ENCODE measurements around the gene TXLNB.
A peak's percentile ranks its signal among the peaks of the same experiment; 100 is the strongest.

Gene TXLNB

GRCh38 chr6:139251691-139252390 is 40.0 kb downstream of the TXLNB start:
- no peak overlapping the region for H3K27ac ChIP-seq
- TF ChIP-seq, protein P1, sequence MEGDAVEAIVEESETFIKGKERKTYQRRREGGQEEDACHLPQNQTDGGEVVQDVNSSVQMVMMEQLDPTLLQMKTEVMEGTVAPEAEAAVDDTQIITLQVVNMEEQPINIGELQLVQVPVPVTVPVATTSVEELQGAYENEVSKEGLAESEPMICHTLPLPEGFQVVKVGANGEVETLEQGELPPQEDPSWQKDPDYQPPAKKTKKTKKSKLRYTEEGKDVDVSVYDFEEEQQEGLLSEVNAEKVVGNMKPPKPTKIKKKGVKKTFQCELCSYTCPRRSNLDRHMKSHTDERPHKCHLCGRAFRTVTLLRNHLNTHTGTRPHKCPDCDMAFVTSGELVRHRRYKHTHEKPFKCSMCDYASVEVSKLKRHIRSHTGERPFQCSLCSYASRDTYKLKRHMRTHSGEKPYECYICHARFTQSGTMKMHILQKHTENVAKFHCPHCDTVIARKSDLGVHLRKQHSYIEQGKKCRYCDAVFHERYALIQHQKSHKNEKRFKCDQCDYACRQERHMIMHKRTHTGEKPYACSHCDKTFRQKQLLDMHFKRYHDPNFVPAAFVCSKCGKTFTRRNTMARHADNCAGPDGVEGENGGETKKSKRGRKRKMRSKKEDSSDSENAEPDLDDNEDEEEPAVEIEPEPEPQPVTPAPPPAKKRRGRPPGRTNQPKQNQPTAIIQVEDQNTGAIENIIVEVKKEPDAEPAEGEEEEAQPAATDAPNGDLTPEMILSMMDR (conservative IDR thresholded peaks at IDR 0.05): no peak

GRCh38 chr6:139251045-139251690 is 40.6 kb downstream of the TXLNB start:
- H3K27ac ChIP-seq: no peak overlapping the region
- TF ChIP-seq, protein P1 (conservative IDR thresholded peaks at IDR 0.05): no peak

GRCh38 chr6:139250296-139251044 is 41.3 kb downstream of the TXLNB start:
- TF ChIP-seq, protein P1 (conservative IDR thresholded peaks at IDR 0.05): peak; percentile 31
- H3K27ac ChIP-seq: no peak overlapping the region

DNA sequence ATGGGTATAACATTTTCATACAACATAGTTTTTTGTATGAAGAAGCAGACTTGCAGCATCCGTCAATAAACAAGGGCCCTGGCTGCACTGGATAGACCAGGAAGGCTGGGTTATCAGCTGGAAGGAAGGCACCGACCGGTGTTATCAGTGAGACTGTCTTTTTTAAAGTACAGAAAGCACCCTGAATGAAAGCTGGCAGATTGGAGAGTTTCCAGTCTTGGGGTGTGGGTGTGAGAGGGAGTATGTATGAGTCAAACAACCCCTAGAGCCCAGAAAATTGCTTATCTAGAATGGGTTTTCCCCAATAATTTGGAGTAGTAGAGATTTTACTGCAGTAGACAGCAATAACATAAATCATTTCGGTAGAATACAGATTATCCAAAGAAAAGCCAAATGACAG is 42.4 kb downstream of the TXLNB start:
- TF ChIP-seq, protein P1 (conservative IDR thresholded peaks at IDR 0.05): no peak
- peak overlapping the region; percentile 49; the same call in 1 of the 2 replicates for H3K27ac ChIP-seq

- TF ChIP-seq, protein P1 (conservative IDR thresholded peaks at IDR 0.05): no peak
- peak overlapping the region; percentile 49; the same call in 1 of the 2 replicates for H3K27ac ChIP-seq
These were observed 42.9 kb downstream of the TXLNB start for GRCh38 chr6:139248911-139249310.

- peak overlapping the region; percentile 49 for H3K27ac ChIP-seq
- TF ChIP-seq, protein P1 (conservative IDR thresholded peaks at IDR 0.05): no peak
These were observed 44.2 kb downstream of the TXLNB start for GRCh38 chr6:139247618-139248017.

- TF ChIP-seq, protein P1 (conservative IDR thresholded peaks at IDR 0.05): no peak
- no peak overlapping the region for H3K27ac ChIP-seq
These were observed 48.3 kb downstream of the TXLNB start for GRCh38 chr6:139243536-139243935.
